Endodermal cell (in vitro differentiated cells): ENCODE data around the gene NBL1. TPM values are rescaled to one million over a fixed set of nuclear protein-coding genes. Genes with fewer than 3 reads are reported as not detected.

Source experiments
- DNase-seq: peaks from one replicate; pipeline ENCODE4 v3.0.0-alpha.2; 2017
- H3K27ac ChIP-seq: 2 replicates; pipeline ENCODE4 v1.5.1; 2013; ENCODE audit warnings: mild to moderate bottlenecking, low read depth, low read length, moderate library complexity
- H3K27me3 ChIP-seq: 2 replicates; pipeline ENCODE4 v1.6.1; 2013; ENCODE audit warnings: mild to moderate bottlenecking, low read length, moderate library complexity; ENCODE audit not compliant: insufficient read depth, control insufficient read depth, poor library complexity, severe bottlenecking
- H3K36me3 ChIP-seq: 2 replicates; pipeline ENCODE4 v1.7.0; 2013; ENCODE audit warnings: mild to moderate bottlenecking, low read length, moderate library complexity; ENCODE audit not compliant: control insufficient read depth, insufficient read depth
- H3K4me1 ChIP-seq: one replicate; pipeline ENCODE4 v1.7.0; 2013; ENCODE audit warnings: low read length; ENCODE audit not compliant: control insufficient read depth, insufficient read depth
- H3K4me3 ChIP-seq: 2 replicates; pipeline ENCODE4 v1.5.1; 2013; ENCODE audit warnings: mild to moderate bottlenecking, low read length, moderate library complexity
- H3K9ac ChIP-seq: 2 replicates; pipeline ENCODE4 v1.6.1; 2013; ENCODE audit warnings: mild to moderate bottlenecking, low read length, moderate library complexity; ENCODE audit not compliant: poor library complexity, severe bottlenecking; ENCODE audit errors: extremely low read depth
- H3K9me3 ChIP-seq: 2 replicates; pipeline ENCODE4 v1.6.1; 2013; ENCODE audit warnings: mild to moderate bottlenecking, low read length, moderate library complexity; ENCODE audit not compliant: control insufficient read depth
- H3K27ac Mint-ChIP-seq: 2 replicates; pipeline ENCODE4 v1.8.0; 2020; ENCODE audit warnings: mixed read lengths
- H3K27me3 Mint-ChIP-seq: 2 replicates; pipeline ENCODE4 v1.8.0; 2021; ENCODE audit warnings: mild to moderate bottlenecking, mixed read lengths; ENCODE audit not compliant: insufficient read depth
- H3K36me3 Mint-ChIP-seq: 2 replicates; pipeline ENCODE4 v1.8.0; 2020; ENCODE audit warnings: low read depth, mixed read lengths
- H3K4me1 Mint-ChIP-seq: 2 replicates; pipeline ENCODE4 v1.8.0; 2020; ENCODE audit warnings: mixed read lengths
- H3K4me3 Mint-ChIP-seq: 2 replicates; pipeline ENCODE4 v1.8.0; 2020; ENCODE audit warnings: mild to moderate bottlenecking, moderate library complexity, mixed read lengths
- H3K9me3 Mint-ChIP-seq: 2 replicates; pipeline ENCODE4 v1.8.0; 2020; ENCODE audit warnings: mild to moderate bottlenecking, mixed read lengths
- WGBS, 2 experiments: methylation state at CpG; one replicate each; pipeline versions ENCODE4 v1.1.5 to v1.1.7; 2013; ENCODE audit warnings: missing lambda C conversion rate in 2 of 2, mixed read lengths in 1 of 2; ENCODE audit not compliant: insufficient coverage in 1 of 2, insufficient read length in 1 of 2; 5-methylcytosine and 5-hydroxymethylcytosine counted together
- total RNA-seq, 2 donors: library from RNA; stranded (reverse); fragmentation: NEBNext Ultra II Directional in 1 of 2; extraction: Animal tissue kit (Norgen Biotek cat#: 25700) in 1 of 2; gene quantifications; 2 replicates in 1 of 2; 3 replicates in 1 of 2; pipeline ENCODE4 v1.2.1, GENCODE V29; 2021
- TF ChIP-seq, protein P1 (sequence below): fragments of 200-600 bp; sonication (generic); conservative IDR thresholded peaks from 2 replicates; pipeline ENCODE4 v1.5.0; 2021; ENCODE audit warnings: antibody characterized with exemption, mild to moderate bottlenecking

NBL1 gene
- total RNA-seq, 2 donors from 2014 or later, result 13.7 to 32.4 TPM

DNA sequence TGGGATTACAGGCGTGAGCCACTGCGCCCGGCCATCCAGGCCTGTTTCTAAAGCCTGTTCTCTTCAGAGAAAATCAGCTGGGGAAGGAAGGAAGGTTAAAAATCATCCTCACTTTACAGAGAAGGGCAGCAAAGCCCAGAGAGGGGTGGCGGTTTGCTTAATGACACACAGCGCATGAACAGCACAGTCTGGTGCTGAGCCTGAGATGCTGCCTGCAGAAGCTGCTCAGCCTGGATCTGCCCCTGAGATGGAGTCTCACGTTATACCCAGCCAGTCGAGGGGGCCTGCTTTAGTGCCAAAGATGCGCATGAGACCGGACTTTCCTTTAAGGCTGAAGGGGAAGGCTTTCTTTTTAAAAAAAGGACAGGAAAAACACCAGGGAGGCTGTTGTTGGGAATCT lies 41.9 kb downstream of the NBL1 start:
- Histone ChIP-seq H3K36me3 (no peaks in the 10 kb centered on the region), H3K27me3 (no peaks in the 10 kb centered on the region), H3K4me1 (no peaks in the 10 kb centered on the region), H3K9me3 (peaks cover 9% of the 10 kb centered on the region), H3K9ac (no peak overlapping the region), H3K4me3 (no peak overlapping the region), H3K27ac (no peak overlapping the region)
- Mint-ChIP-seq H3K27ac (no peak overlapping the region), H3K27me3 (no peaks in the 10 kb centered on the region), H3K36me3 (no peaks in the 10 kb centered on the region), H3K9me3 (no peaks in the 10 kb centered on the region), H3K4me3 (no peak overlapping the region), H3K4me1 (no peaks in the 10 kb centered on the region)
- 55 to 76% methylated on average over 5 to 9 of the region's 9 CpGs for WGBS, 2 experiments
- TF ChIP-seq, protein P1, sequence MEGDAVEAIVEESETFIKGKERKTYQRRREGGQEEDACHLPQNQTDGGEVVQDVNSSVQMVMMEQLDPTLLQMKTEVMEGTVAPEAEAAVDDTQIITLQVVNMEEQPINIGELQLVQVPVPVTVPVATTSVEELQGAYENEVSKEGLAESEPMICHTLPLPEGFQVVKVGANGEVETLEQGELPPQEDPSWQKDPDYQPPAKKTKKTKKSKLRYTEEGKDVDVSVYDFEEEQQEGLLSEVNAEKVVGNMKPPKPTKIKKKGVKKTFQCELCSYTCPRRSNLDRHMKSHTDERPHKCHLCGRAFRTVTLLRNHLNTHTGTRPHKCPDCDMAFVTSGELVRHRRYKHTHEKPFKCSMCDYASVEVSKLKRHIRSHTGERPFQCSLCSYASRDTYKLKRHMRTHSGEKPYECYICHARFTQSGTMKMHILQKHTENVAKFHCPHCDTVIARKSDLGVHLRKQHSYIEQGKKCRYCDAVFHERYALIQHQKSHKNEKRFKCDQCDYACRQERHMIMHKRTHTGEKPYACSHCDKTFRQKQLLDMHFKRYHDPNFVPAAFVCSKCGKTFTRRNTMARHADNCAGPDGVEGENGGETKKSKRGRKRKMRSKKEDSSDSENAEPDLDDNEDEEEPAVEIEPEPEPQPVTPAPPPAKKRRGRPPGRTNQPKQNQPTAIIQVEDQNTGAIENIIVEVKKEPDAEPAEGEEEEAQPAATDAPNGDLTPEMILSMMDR, result no peak
- DNase-seq, result no peak

DNA sequence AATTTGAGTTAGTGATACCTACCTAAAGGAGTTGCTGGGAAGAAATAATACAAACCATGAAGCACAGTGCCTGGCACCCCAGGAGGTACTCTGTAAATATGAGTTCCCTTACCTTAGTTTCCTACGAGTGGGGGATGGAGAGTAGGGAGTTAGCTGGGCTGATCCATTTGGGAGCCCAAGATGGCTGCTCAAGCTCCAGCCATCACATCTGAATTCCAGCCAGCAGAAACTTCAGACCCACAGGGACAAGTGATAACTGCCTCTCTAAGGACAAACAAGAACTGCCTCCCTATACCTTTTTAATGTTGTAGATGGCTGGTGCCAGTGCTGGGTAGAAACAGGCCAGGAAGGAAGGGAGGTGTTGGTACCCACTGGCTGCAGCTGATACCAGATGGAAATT lies 43.3 kb downstream of the NBL1 start:
- 71 to 100% methylated on average over 1 of the region's 1 CpG for WGBS, 2 experiments
- H3K27ac Mint-ChIP-seq, result no peak overlapping the region
- H3K36me3 Mint-ChIP-seq, result no peaks in the 10 kb centered on the region
- Histone ChIP-seq H3K27ac (no peak overlapping the region), H3K4me3 (no peak overlapping the region), H3K4me1 (no peaks in the 10 kb centered on the region), H3K27me3 (no peaks in the 10 kb centered on the region), H3K9ac (no peak overlapping the region), H3K36me3 (no peaks in the 10 kb centered on the region), H3K9me3 (peaks cover 9% of the 10 kb centered on the region)
- H3K4me1 Mint-ChIP-seq, result no peaks in the 10 kb centered on the region
- no peaks in the 10 kb centered on the region for H3K9me3 Mint-ChIP-seq
- TF ChIP-seq, protein P1, result no peak
- DNase-seq, result no peak
- H3K27me3 Mint-ChIP-seq, result no peaks in the 10 kb centered on the region
- H3K4me3 Mint-ChIP-seq, result no peak overlapping the region

DNA sequence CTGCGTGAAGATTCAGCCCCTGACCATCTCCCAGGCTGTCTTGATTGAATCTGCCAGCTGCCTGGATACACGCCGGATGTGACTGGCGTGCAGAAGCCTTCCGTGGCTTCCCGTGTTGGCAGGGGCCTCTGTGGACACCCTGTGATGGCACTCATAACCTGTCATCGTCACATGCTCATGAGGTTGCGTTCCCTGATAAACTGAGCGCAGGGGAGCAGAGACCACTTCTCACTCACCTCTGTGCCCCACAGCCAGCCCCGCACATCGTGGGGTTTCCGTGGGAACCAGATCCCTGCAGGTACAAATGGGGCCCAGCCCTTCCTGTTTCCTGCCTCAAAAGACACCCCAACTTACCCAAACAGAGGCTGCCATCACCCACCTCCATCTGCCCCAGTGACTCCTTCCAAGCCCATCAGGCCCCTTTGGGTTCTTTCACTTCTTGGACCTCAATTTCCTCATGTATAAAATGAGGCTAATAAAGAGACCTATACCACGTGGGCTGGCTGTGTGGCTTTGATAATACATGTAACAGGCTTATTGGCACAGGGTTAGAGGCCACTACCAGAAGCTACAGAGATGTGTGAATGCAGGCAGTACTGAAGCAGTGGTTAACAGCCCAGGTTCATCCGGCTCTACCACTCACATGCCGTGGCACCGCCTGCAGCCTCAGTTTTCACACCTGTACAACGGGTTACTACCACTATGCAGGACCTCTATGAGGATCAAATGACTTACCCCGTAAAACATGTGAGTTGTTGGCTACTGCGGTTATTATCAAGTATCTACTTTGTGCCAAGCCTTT lies 44.1 kb downstream of the NBL1 start:
- Mint-ChIP-seq H3K27ac (no peak overlapping the region), H3K4me1 (no peaks in the 10 kb centered on the region), H3K4me3 (no peak overlapping the region), H3K9me3 (no peaks in the 10 kb centered on the region), H3K36me3 (no peaks in the 10 kb centered on the region), H3K27me3 (no peaks in the 10 kb centered on the region)
- no peak overlapping the region for H3K27ac ChIP-seq
- H3K36me3 ChIP-seq, result no peaks in the 10 kb centered on the region
- 88 to 93% methylated on average over 15 to 19 of the region's 19 CpGs for WGBS, 2 experiments
- no peak overlapping the region for H3K9ac ChIP-seq
- no peak for DNase-seq
- TF ChIP-seq, protein P1, result no peak
- no peak overlapping the region for H3K4me3 ChIP-seq
- H3K4me1 ChIP-seq, result no peaks in the 10 kb centered on the region
- H3K27me3 ChIP-seq, result no peaks in the 10 kb centered on the region
- H3K9me3 ChIP-seq, result peaks cover 9% of the 10 kb centered on the region
